Mammary epithelial cell (primary cell): ENCODE measurements around the gene STX12.

Experiments used
- EZH2 ChIP-seq: IDR thresholded peaks from 2 replicates; pipeline ENCODE4 v1.6.1; 2012; ENCODE audit warnings: low read length, inconsistent platforms, borderline replicate concordance
- TF ChIP-seq, protein P1 (sequence below), 2 donors: IDR thresholded peaks in 1 of 2; conservative IDR thresholded peaks in 1 of 2; 2 replicates each; pipeline ENCODE4 v1.5.1; 2011 to 2012; ENCODE audit warnings: inconsistent platforms in 2 of 2, low read length in 2 of 2, mild to moderate bottlenecking in 2 of 2, control low read depth in 1 of 2, low read depth in 1 of 2; ENCODE audit not compliant: insufficient read depth in 1 of 2; ENCODE audit errors: extremely low read depth in 1 of 2

DNA sequence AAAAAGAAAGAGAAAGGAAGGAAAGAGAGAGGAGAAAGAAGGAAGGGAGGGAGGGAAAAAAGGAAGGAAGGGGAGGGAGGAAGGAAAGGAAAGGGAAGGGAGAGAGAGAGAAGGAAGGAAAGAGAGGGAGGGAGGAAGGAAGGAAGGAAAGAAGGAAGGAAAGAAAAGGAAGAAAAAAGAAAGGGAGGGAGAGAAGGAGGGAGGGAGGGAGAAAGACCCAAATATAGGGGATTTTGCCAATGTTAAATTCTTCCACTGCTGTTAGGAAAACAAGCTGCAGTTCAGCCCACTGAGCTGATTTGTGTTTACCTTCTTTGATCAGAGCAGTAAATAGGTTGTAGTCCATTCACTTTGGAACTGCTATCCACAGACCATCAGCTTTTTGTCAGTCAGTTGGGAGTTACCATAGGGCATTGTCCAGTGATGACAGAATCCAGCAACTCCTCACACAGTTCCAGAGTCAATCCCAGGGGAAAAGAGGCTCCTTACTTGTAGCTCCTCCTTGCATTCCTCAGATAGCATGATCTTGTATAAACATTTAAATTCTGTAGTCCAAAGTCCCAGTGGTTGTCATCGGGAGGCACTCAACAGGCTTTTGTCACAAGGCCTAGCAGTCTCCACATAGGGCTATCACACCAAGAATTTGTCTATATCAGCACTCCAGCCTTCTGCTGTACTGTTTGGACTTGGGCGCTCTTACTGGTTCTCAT lies 44.1 kb downstream of the STX12 start:
- TF ChIP-seq, protein P1, sequence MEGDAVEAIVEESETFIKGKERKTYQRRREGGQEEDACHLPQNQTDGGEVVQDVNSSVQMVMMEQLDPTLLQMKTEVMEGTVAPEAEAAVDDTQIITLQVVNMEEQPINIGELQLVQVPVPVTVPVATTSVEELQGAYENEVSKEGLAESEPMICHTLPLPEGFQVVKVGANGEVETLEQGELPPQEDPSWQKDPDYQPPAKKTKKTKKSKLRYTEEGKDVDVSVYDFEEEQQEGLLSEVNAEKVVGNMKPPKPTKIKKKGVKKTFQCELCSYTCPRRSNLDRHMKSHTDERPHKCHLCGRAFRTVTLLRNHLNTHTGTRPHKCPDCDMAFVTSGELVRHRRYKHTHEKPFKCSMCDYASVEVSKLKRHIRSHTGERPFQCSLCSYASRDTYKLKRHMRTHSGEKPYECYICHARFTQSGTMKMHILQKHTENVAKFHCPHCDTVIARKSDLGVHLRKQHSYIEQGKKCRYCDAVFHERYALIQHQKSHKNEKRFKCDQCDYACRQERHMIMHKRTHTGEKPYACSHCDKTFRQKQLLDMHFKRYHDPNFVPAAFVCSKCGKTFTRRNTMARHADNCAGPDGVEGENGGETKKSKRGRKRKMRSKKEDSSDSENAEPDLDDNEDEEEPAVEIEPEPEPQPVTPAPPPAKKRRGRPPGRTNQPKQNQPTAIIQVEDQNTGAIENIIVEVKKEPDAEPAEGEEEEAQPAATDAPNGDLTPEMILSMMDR (conservative IDR thresholded peaks at IDR 0.05 in 1 of 2, IDR thresholded peaks at IDR 0.05 in 1 of 2; ENCODE audit: extremely low read depth in 1 of 2, insufficient read depth in 1 of 2, low read depth in 1 of 2, low read length in 2 of 2) = no peak
- no peak for TF ChIP-seq EZH2
